Midbrain (tissue), 1 donor: Measurements from ENCODE around the gene AP5S1.
"Not testable (repeated sequence)": the region's sequence is repeated elsewhere in the genome, so short reads cannot be mapped to it uniquely, and the experiment has no call there.

Source experiments
- DNase-seq: peaks from one replicate; lab custom pipeline; 2025; lab: John Stamatoyannopoulos, UW

Gene AP5S1

DNA sequence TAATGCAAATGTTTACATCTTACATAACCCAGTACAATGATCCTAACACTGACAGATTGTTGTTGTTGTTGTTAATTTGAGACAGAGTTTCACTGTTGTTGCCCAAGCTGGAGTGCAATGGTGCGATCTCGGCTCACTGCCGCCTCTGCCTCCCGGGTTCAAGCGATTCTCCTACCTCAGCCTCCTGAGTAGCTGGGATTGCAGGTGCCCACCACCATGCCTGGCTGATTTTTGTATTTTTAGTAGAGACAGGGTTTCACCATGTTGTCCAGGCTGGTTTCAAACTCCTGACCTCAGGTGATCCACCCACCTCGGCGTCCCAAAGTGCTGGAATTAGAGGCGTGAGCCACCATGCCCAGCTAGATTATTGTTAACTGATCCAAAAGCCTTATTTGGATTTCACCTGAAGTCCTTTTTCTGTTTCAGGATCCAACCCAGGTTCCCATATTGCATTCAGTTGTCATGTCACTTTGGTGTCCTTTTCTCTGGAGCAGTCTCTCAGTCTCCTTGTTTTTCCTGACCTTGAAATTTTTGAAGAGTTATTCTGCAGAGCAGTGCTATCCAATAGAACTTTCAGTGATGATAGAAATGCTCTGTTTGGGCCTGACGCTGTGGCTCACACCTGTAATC, 23.8 kb downstream of the AP5S1 start:
- not testable (repeated sequence) for DNase-seq

- DNase-seq = no peak
These were observed 26.0 kb downstream of the AP5S1 start for GRCh38 chr20:3846378-3846739.

DNA sequence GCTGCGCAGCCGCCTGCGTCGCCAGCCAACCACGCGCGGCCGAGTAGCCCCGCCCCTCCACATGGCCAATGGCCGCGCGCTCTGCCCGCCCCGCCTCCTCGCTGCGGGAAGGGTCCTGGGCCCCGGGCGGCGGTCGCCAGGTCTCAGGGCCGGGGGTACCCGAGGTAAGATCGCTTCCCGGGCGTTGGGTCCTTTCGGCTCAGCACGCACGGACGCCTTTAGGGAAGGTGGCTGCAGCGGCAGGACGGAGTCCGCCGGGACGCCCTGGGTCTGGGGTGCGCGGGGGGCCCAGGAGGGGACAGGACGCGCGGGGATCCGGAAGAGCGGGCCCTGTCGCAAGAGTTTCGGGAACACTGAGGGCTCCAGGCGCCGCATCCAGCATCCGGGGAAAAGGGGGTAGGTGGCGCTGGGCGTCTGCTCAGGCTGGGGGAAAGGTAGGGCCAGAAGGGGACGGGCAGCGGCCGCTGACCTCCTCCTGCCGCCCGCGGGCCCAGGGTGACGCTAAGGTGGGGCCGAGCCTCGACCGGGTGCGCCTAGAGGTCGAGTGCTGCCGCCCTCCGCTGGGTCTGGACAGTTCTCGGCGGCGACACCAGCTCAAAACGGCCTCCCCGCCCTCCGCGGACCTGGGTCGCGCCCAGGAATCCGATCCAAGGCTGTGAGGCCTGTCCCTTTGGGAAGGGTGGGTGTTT, 26.5 kb downstream of the AP5S1 start, which contains the start of gene MAVS:
Gene MAVS, plus strand, starts transcription at position 95 of the 689 bp plus-strand sequence. CDS start 7,791 bp downstream, outside the sequence.
- peak; percentile 93 for DNase-seq

- peak; percentile 38 for DNase-seq
These were observed 27.1 kb downstream of the AP5S1 start for GRCh38 chr20:3847429-3847940.

DNA sequence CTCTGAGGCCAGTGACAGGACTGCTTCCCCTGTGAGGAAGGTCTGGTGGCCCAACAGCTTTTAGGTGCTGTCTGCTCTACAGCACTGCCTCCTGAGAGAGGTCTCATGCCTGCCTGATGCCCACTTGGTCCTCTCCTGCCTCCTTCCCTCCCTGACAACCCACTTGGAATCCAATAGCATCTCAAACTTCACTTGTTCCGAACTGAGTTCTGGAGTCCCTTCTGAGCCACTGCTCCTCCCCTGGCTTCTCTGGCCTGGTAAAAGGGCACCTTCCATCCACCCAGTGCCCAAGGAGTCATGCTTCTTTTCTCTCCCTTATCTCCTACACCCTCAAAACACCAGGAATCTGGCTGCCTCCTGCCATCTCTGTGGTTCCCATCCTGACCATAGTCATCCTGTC, 28.2 kb downstream of the AP5S1 start:
- no peak for DNase-seq

GRCh38 chr20:3854462-3854871, 34.1 kb downstream of the AP5S1 start:
- no peak for DNase-seq

GRCh38 chr20:3857405-3857804, 37.1 kb downstream of the AP5S1 start:
- no peak for DNase-seq

DNA sequence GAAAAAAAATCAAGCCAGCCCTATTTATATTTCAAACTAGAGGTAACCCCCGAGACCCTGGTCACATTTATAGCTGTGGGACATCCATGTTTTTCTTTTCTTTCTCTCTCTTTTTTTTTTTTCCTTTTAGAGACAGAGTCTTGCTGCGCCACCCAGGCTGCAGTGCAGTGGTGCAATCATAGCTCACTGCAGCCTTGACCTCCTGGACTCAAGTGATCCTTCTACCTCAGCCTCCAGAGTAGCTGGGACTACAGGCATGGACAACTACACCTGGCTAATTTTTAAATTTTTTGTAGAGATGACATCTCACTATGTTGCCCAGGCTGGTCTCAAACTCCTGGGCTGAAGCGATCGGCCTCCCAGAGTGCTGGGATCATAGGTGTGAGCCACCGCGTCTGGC, 38.3 kb downstream of the AP5S1 start:
- DNase-seq = no peak

GRCh38 chr20:3861191-3861590, 40.8 kb downstream of the AP5S1 start:
- DNase-seq = no peak

DNA sequence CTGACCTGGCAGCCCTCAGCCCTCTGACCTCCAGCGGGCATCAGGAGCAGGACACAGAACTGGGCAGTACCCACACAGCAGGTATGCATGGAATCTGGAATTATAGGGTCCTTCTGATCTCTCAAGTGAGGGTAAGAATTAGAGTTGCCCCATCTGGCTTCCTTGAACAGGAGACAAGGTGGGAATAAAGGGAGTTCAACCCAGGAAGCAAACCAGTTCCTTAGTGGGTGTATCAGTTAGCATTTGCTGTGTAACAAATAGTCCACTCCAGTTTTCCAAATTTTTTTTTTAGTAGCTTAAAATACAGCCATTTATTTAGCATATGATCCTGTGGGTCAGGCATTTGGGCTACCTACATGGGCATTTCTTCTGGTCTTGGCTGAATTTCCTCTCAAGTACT, 42.0 kb downstream of the AP5S1 start:
- DNase-seq = no peak

GRCh38 chr20:3863317-3863716, 43.0 kb downstream of the AP5S1 start:
- DNase-seq = no peak

DNA sequence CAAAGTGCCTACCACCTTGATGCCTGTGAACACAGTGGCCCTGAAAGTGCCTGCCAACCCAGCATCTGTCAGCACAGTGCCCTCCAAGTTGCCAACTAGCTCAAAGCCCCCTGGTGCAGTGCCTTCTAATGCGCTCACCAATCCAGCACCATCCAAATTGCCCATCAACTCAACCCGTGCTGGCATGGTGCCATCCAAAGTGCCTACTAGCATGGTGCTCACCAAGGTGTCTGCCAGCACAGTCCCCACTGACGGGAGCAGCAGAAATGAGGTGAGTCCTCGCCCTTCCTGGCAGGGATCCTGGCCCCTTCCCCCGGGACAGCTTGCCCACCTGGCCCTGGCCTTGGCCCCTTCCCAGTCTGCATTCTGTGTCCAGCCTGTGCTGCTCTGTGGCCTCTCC, 44.2 kb downstream of the AP5S1 start:
- DNase-seq = no peak

DNA sequence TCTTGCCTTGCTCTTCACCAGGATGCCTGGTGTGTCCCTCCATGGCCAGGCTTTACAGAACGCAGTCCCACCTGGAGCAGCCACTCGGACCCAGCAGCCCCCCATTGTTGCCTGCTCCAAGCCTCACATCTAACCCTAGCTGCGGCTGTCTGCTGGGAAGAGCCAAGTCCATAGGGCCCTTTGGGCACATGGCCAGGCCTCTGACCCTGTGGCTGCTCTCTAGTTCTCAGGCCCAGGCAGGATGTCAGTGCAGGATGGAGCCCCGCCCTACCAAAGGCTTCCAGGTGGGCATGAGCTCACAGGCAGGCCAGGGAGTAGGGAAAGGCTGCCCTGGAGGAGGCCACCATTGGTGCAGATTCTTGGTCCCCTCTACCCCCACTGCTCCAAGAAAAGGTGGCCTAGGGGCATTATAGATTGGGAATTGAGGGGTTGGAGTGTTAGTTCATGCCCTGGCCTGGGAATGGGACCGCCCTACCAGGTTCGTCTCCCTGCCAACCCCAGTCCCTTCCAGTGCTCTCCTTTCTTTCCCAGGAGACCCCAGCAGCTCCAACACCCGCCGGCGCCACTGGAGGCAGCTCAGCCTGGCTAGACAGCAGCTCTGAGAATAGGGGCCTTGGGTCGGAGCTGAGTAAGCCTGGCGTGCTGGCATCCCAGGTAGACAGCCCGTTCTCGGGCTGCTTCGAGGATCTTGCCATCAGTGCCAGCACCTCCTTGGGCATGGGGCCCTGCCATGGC, 45.0 kb downstream of the AP5S1 start:
- no peak for DNase-seq

- no peak for DNase-seq
These were observed 45.6 kb downstream of the AP5S1 start for GRCh38 chr20:3865887-3866407.

- no peak for DNase-seq
These were observed 46.1 kb downstream of the AP5S1 start for GRCh38 chr20:3866464-3866863.

GRCh38 chr20:3867802-3868201, 47.5 kb downstream of the AP5S1 start:
- DNase-seq = no peak

GRCh38 chr20:3869839-3870634, 49.7 kb downstream of the AP5S1 start:
- DNase-seq = no peak

GRCh38 chr20:3871550-3872265, 51.4 kb downstream of the AP5S1 start:
- no peak for DNase-seq

GRCh38 chr20:3873507-3873906, 53.2 kb downstream of the AP5S1 start:
- DNase-seq = no peak

DNA sequence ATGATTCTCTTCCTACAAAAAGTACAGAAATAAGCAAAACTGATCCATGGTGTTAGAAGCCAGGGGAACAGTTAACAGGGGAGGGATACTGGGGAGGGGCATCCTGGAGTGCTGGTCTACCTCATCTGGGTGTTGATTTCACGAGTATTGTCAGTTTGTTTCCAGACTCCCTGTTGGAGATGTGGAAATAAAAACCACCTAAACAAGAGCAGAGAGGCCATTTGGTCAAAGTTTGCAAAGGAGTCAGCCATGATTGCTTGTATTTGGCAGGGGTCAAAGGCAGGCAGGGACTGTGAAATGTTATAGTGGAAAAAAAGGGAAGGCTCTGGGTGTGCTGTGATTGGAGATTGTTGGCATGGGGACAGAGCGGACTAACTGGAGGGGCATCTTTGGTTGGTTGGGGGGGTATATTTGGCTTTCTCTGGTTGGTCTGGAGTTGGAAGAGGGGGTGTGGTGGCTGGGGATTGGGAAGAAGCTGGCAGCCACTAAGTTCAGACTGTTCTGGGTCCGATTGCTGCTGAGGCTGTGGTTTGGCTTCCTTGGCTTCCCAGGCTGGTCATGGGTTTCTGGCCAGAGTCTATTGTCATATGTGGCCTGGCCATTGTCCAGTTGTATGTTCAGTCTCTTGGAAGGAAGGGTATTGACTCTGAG, 54.0 kb downstream of the AP5S1 start:
- DNase-seq = no peak
